ENCODE data around the gene PRKCG.
"Not testable (repeated sequence)": the region's sequence is repeated elsewhere in the genome, so short reads cannot be mapped to it uniquely, and the experiment has no call there.

DNA sequence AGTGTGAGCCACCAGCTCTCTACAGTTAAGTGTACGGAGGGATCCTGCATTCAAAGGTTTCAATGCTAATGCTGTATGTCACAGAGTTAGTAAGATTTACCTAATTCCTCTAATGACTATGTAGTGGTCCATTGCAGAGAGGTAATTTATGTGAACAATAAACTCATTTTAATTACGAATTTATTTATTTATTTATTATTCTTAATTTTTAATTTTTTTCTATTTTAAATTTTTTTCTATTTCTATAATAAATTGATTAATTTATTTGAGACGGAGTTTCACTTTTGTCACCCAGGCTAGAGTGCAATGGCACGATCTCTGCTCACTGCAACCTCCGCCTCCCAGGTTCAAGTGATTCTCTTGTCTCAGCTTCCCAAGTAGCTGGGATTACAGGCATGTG is 66.6 kb downstream of the PRKCG start:
- TF ChIP-seq EZH2 (IDR thresholded peaks at IDR 0.05; ENCODE audit: low read depth): not testable (repeated sequence)
- TF ChIP-seq, protein P1, sequence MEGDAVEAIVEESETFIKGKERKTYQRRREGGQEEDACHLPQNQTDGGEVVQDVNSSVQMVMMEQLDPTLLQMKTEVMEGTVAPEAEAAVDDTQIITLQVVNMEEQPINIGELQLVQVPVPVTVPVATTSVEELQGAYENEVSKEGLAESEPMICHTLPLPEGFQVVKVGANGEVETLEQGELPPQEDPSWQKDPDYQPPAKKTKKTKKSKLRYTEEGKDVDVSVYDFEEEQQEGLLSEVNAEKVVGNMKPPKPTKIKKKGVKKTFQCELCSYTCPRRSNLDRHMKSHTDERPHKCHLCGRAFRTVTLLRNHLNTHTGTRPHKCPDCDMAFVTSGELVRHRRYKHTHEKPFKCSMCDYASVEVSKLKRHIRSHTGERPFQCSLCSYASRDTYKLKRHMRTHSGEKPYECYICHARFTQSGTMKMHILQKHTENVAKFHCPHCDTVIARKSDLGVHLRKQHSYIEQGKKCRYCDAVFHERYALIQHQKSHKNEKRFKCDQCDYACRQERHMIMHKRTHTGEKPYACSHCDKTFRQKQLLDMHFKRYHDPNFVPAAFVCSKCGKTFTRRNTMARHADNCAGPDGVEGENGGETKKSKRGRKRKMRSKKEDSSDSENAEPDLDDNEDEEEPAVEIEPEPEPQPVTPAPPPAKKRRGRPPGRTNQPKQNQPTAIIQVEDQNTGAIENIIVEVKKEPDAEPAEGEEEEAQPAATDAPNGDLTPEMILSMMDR (conservative IDR thresholded peaks at IDR 0.05): not testable (repeated sequence)
